HK-2 (cell line): ENCODE data around the gene TOX4.

Source experiments
- DNase-seq: peaks from one replicate; pipeline ENCODE4 v3.0.0-alpha.2; 2018; ENCODE audit not compliant: unreplicated experiment

TOX4 gene

GRCh38 chr14:21501568-21501967 is 24.6 kb downstream of the TOX4 start:
- no peak for DNase-seq

DNA sequence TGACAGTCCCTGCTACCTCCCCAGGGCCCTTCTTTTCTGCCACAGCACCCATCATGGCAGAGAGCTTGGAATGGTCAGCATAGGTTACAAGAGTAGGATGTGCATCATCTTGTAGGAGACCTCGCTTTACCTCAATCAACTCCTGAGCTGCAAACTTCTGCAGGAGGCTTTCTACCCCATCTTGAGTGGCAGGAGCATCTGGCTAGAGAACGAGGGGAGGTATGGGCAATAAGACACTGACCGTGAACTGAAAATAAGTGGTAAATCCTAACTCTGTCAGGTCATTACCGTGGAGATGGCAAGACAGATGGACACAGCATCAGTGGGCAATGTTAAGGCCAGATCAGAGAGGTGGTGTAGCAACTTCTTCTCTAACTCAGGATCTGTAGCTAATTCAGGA is 26.4 kb downstream of the TOX4 start:
- no peak for DNase-seq

- no peak for DNase-seq
These were observed 28.1 kb downstream of the TOX4 start for GRCh38 chr14:21505012-21505553.

DNA sequence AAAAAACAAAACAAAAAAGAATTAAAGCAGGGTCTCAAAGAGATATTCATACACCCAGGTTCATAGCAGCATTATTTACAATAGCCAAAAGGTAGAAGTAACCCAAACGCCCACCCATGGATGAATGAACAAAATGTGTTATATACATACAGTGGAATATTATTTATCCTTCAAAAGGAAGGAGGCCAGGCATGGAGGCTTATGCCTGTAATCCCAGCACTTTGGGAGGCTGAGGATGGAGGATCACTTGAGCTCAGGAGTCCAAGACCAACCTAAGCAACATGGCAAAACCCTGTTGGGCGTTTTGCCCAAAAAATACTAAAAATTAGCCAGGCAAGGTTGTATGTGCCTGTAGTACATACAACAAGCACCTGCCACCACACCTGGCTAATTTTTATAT is 29.6 kb downstream of the TOX4 start:
- DNase-seq = no peak

DNA sequence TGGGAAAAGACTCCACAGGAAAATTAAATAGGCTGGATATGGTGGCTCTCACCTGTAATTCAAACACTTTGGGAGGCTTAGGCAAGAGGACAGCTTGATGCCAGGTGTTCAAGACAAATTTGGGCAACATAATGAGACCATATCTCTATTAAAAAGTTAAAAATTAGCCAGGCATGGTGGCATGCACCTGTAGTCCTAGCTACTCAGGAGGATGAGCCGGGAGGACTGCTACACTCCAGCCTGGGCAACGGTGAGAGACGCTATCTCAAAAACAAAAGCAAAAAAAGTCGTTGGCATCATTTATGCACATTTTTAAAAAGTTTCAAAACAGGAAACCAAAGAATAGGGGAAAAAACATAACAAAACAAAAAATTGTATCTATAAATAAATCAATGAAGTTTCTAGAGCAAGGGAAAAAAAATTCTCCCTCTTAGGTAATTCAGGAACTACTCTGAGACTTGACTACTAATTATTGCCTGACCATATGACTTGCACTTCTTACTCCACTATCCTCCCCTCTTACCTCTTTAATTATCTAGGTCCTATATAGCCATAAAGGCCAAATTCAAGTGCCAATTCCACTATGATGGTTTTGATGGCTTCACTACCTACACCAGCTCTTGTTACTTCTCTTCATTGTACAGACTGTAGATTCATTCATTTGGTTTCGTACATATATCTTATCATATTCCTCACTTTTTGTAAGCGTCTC is 32.6 kb downstream of the TOX4 start:
- no peak for DNase-seq

- DNase-seq = peak; percentile 96
These were observed 34.0 kb downstream of the TOX4 start, which contains the start of gene METTL3 for GRCh38 chr14:21510735-21511657. TSS of gene METTL3 (minus strand) at chr14:21511340. CDS start at chr14:21511223, 117 bp downstream.

GRCh38 chr14:21514341-21514740 is 37.3 kb downstream of the TOX4 start:
- no peak for DNase-seq

- DNase-seq = no peak
These were observed 41.7 kb downstream of the TOX4 start for GRCh38 chr14:21518725-21519124.

- DNase-seq = no peak
These were observed 43.8 kb downstream of the TOX4 start for GRCh38 chr14:21520767-21521166.

DNA sequence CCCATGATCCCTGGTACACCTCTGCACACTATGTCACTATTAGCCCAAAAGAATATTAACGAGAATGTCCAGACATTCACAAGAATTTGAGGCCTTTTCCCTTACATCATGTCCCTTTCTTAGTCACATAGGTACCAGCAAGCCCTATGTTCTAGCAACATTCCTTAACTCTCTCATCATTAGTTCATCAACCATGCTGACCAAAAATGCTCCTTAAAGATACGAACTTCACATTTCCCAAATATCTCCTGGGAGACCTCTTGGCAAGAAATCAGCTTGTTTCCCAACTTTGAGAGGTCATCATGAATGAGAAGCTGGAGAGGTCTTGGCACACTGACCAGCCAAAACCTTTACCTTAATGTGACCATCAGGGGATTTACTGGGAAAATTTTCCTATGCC is 44.5 kb downstream of the TOX4 start:
- no peak for DNase-seq

DNA sequence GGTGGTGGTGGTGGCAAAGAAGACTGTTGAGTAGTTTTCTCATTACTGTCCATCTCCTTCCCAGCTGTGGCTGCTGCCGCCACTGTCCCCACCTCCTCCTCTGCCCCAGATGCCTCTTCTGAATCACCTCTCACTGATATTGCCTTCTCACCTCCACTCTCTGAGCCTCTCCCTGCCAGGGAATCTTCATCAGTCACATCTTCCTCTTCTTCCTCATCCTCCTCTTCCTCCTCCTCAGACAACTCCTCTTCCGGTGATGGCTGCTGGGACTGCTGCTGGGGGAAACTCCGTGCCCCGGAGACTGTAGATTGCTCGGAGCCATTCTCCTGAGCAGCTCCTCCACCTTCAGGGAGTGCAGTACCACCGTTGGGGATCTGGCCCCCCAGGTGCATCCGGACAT is 46.2 kb downstream of the TOX4 start:
- DNase-seq = no peak

GRCh38 chr14:21524575-21525490 is 47.8 kb downstream of the TOX4 start:
- no peak for DNase-seq

- no peak for DNase-seq
These were observed 48.6 kb downstream of the TOX4 start for GRCh38 chr14:21525571-21525961.

DNA sequence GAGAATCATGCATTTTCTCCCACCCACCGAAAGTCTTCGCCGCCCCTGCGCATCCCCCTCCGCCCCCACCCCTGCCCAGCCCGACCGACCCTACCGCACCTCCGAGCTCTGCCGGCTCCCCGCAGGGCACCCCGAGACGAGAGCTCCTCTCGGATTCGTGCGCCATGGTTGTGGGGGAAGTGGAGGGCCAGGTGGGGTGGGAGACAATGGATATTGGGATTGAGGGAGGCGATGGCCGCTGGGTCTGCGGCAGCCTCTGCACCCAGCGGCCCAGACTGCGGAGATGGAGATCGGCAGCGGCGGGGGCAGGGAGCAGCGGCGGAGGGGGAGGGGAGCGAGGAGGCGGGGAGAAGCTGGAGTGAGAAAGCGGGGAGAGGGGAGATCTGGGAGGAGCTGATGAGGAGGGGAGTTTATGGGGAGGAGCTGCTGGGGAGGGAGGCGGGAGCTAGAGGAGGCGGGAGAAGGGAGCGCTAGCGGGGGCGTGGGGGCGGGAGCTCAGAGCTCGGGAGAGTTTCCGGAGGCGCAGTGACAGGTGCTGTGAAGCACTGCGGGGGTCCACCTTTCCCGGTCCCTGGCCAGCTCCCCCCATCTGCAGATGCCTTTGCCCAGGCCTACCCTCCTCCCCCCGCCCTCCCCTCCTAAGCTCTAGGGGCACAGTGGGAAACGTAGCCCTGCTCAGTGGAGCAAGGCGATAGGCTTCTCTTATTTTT is 49.1 kb downstream of the TOX4 start, which contains the start of gene SALL2:
Gene SALL2, minus strand, starts transcription at position 385 of the 710 bp plus-strand sequence. Its CDS starts 219 bp downstream, at position 166.
- DNase-seq = peak; percentile 54

GRCh38 chr14:21526672-21527317 is 49.8 kb downstream of the TOX4 start:
- DNase-seq = no peak

DNA sequence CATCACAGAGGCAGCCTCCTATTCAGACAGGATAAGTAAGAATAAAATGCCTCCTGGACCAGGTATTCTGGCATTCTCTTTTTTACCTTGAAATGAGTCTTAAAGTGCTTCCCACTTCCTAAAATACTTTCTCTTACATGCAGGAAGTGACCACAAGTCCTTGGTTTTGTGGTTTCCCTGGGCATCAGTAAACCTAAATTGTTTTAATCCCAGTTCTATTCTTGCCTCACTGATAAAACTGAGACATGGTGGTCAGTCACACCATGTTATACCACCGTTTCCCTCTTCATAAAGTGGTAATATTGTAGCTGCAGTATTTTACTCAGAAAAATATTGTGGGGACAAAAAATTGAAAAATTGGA is 50.3 kb downstream of the TOX4 start:
- no peak for DNase-seq

DNA sequence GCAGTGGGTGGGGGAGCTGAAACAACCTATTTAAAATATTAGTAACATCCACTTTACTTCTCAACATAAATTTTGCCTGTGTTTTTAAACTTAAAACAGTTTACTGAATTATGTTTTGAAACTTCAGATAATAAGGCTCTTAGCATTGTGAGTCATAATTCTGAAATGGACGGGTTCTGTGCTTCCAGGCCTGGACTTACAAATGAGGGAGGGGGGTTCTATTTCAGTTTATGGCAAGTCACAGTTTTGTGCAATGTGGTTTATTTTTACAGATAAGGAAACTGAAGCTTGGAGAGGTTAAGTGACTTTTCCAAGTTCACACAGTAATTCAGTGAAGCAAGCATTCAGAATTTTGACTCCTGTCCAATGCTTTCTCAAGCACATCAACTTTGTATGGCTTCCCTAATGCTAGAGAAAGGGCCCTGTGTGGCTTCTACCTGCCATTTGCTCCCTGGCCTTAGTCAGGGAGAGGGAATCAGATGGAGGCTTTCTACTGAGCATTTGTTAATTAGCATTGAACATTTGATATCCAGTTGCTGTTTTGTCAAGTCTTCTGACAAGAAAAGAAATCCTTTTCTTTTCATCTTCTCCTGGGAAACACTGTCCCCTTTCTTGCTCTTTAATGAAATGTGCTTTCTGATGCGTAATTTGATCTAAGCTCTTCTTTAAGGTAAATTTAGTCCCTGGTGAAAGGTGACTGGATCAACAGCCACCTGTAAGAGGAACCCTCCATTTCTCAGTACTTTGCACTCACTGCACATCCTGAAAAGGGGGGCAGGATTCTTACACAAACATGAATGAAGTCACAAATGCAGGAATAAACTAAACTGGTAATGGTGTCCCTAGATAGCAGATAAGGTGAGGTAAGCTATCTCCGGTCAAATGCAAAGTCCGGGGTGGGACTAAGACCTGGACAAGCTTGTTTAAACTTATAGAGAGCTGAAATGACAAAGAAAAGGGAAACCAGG is 51.7 kb downstream of the TOX4 start:
- DNase-seq = no peak

GRCh38 chr14:21529515-21529914 is 52.5 kb downstream of the TOX4 start:
- no peak for DNase-seq

DNA sequence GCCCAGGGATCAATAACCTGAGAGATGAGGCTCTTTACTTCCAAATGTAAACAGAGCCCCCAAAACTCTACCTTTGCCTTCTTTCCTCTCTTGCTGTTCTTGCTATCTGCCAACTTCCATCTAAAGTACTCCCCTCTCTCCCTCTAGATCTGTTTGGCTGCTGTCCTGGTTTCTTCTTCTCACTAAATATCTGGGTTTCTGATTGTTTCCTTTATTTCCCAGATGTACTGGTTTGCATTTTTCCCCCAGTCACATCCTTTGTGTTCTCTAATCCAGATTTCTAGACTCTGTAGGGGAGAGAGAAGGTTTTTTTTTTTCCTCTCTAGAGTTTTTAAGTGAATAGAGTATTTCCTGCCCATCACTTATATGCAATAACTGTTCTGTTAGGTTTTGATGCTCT is 56.3 kb downstream of the TOX4 start:
- DNase-seq = no peak
